NCI-H1436 treated with DMSO at 0.1 percent for 48 hours (cell line): ENCODE measurements around the gene RBFOX2.

Experiments used
- DNase-seq: peaks from one replicate; lab custom pipeline; 2025; lab: John Stamatoyannopoulos, UW

Gene RBFOX2

GRCh38 chr22:35896111-35896705 lies 132.4 kb downstream of the RBFOX2 start:
- no peak for DNase-seq

GRCh38 chr22:35894937-35895708 lies 133.5 kb downstream of the RBFOX2 start:
- DNase-seq: no peak

DNA sequence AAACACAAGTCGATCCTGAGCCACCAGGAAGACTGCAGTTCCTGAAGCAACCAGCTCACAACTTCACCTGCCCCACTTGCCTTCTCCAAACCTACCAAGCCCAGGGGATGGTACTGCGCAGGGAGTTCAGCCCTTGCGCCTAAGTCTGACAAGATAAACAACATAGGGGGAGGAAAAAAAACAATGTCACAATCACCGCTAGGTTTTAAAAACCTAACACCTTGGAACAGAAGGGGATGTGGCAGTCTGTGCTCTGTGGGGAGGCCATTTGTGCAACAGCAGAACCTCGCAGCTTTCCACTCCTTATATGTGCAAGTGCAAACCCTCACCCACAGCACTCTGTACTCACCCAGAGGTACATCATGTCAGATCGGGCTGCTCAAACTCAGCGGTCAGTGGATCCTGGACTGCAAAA lies 134.2 kb downstream of the RBFOX2 start:
- no peak for DNase-seq

DNA sequence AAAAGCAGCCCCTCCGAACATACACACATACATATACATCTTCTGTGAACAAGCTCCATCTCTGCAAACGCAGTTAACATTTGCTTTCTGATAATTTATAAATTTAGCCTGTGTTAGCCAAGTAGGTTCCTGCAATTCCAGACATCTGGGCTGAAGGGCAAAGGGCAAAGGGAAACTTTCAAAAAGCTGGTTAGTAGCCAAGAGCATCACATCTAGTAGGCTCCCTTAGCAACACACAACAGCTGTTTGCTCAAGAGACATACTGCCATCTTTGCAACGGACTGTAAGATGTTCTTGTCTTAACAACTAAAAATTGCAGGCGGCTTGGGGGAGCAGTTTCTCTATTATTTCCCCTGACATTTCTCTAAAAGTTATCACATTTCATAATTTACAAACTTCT lies 134.9 kb downstream of the RBFOX2 start:
- DNase-seq: no peak

DNA sequence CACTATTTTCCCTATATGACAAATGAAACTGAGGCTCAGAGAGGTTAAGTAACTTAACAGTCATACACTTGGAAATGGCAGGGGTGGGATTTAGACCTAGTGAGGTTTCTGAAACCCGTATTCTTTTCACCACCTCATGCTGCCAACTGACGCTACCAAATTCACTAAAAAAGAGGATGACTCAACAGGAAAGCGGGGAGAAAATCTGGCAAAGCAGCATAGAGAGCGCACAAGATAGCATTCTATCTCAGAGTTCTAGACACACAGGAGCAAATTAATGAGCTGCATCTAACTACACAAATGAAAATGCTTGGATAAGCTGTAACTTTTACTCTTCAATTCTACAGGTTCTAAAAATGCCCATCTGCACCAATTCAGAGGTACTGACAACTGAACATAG lies 136.4 kb downstream of the RBFOX2 start:
- DNase-seq: no peak

DNA sequence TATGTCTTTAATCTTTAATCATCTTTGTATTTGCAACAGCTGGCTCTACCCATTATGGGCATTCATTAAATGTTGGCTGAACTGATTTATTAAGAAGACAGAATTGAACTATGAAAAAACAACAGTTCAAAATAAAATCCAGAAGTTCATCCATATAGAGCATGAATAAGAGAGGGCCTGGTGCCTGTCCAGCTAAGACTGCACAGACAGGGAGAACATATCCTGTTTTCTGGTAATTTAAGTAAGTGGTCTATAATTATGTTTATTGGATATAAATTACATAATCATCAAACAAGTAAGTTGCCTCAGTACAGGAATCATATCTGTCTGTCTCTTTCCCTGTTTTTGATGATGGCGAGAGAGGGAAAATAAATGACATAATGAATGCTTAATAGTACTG lies 137.2 kb downstream of the RBFOX2 start:
- no peak for DNase-seq

DNA sequence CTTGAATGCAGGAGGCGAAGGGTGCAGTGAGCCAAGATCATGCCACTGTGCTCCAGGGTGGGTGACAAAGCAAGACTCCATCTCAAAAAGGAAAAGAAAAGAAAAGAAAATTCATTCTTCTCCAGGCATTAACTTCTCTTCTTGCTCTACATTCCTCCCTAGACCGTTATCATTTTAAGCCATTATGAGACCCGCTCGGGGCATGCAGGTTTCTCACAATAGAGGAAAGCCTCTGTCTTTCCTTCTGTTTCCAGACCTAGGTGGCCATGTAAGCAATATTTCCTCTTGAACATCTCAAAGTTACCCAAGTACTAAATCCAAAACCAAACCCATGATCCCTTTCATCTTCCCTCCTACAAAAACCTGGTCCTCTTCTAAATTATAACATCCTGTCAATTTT lies 139.6 kb downstream of the RBFOX2 start:
- DNase-seq: no peak

- DNase-seq: no peak
Observed at GRCh38 chr22:35888181-35888870, 140.3 kb downstream of the RBFOX2 start.

- no peak for DNase-seq
Observed at GRCh38 chr22:35887296-35887875, 141.2 kb downstream of the RBFOX2 start.

- DNase-seq: no peak
Observed at GRCh38 chr22:35886309-35886708, 142.3 kb downstream of the RBFOX2 start.

DNA sequence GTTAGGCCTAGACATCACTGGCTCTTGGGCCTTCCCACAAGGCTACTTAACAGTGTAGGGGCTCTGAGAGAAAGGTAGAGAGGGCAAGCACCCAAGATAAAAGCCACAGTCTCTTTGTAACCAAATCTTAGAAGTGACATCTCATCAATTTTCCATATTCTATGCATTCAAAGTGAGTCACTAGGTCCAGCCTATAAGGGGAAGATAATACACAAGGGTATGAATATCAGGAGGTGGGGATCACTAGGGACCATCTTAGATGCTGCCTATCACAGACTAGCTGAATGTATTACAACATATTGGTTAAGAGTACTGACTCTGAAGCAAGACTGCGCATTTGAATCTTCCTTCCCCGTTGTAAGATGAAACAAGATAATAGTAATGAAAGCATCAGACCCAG lies 144.1 kb downstream of the RBFOX2 start:
- DNase-seq: no peak

DNA sequence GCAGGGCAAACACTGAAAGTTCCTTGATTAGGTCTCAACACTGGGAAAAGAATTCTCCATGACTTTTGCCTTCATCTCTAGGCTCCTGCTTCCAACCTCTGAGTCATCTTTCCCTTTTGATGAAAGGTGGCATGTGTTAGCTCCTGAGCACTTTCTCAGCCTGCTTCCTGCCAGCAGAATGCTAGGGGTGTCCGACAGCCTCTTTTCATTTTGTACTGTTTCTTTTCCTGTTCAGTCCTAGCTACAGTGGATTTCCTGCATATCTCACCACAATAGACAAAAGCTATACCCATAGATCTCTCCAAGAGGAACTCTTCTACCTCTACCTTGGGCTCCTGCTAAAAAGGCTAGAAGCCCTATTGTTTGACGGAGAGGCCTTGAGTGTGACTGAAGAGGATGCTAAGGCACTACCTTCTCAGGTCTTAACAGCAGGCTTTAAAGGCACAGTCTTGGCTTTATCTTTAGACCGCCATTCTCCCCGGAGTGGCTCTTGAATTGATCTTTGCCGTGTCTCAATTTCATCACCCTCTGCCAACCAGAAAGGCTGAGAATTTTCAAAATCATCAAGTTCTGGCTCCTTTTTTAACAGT lies 145.5 kb downstream of the RBFOX2 start:
- no peak for DNase-seq

DNA sequence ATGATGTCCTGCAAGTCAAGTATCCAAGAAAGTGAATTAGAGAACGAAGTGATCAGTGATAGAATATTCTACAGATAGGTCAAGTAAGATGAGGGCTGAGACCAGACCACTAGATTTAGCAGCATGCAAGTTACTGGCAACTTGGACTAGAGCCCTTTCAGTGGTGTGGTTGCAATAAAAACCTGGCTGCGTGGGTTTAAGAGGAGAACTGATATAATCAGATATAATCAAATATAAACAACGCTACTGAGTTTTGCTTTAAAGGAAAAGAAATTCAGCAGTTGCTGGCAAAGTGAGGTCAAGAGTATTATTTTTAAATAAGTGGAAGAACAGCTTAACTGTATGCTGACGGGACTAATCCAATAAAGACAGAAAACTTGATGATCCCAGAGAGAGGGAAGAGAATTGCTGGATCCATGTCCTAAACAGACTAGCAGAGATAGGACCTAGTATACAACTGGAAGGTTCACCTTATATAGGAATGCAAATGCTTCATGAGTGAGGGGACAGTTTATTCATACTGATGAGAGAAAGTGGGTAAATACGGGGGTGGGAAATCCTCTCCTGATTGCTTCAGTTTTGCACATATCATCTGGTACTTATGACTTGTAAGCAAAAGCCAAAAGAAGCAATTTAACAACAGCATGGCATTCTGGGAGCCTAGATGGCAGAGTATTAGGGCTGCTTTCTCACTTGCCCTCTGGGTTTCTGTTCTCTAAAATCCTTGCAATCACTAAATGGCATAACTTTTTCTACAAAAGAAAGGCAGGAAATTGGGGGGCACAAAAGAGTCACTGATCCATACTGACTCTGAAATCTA lies 146.2 kb downstream of the RBFOX2 start:
- no peak for DNase-seq

- DNase-seq: no peak
Observed at GRCh38 chr22:35879351-35879750, 149.3 kb downstream of the RBFOX2 start.

DNA sequence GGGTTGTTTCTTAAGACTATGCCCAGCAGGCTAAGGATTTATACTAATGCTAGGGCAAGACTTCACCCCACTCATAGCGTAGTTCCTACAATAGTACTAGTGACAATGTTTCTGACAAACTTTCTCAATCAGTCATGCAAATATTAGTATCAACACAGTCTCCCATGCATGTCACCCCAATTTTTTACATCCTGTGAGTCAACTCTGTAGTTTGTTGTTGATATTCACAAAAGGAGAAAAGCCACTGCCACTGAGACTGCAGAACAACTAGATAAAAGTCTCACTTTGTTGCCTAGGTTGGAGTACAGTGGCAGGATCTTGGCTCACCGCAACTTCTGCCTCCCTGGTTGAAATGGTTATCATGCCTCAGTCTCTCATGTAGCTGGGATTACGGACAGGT lies 155.2 kb downstream of the RBFOX2 start:
- DNase-seq: no peak

- no peak for DNase-seq
Observed at GRCh38 chr22:35872451-35872850, 156.2 kb downstream of the RBFOX2 start.

GRCh38 chr22:35870517-35871293 lies 157.9 kb downstream of the RBFOX2 start:
- DNase-seq: no peak

DNA sequence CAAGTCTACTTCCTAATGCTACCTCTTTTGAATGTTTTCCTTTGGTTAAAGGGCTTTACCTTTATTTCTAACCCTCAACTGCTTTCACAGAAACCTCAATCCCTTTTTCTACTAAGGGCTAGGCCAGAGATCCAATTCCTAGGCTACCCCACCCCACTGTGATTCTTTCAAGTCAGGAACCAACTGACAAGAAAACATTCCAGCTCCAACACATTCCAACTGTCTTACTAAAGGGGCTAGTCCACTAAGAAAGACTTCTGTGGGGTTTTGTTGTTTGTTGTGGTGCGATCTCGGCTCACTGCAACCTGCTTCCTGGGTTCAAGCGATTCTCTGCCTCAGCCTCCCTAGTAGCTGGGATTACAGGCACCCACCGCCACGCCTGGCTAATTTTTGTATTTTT lies 159.7 kb downstream of the RBFOX2 start:
- DNase-seq: no peak

DNA sequence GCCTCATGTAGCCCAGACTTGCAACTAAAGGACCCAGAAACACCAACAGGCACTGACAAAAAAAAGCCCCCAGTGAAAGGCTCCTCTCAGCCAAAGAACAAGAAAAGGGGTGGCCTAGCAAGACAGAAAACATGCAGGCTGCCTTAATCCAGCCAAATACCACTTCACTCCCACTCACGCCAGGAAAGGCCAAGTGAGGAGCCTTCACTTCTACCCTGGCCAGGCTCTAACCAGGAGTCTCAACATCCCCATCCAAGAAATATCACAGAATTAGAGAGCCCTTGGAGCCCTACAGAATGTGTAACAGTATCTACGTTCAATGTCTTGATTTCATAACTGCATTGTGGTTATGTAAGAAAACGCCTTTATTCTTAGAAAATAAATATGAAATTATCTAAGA lies 162.0 kb downstream of the RBFOX2 start:
- no peak for DNase-seq

DNA sequence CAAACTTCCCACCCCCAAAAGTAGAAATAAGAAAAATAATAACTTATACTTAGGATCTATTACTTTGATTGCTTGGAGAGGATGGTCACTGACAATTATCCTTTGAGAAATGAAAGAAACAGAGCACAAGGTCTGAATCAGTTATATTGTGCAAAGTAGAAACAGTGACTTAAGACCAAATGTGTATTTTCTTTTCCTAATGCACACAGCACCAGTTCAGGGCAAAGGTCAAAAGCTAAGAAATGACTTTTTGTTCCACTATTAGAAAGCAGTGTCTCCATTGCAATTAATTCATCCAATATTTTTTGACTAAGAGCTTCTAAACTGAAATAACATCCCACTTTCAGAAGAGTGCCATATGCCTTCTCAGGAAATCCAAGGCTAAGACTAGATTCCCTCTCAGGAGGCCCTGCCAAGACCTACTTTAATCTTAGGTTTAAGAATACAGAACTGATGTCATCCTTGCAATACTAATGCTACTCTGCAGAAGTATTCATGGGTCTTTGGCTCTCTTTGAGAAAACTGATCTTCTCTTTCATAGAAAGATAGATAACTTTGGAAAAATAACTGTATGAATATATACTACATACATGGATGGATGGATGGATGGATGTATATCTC lies 164.0 kb downstream of the RBFOX2 start:
- DNase-seq: no peak
